NB4 (cell line): ENCODE data around the gene EIF2B2.
A peak's percentile ranks its signal among the peaks of the same experiment; 100 is the strongest.

Source experiments
- DNase-seq: peaks from one replicate; pipeline ENCODE4 v3.0.0; 2010; ENCODE audit warnings: low read depth
- H3K4me3 ChIP-seq: one replicate; pipeline ENCODE4 v1.5.1; 2011; ENCODE audit warnings: mild to moderate bottlenecking, low read depth, low read length, moderate library complexity
- CTCF ChIP-seq: IDR thresholded peaks from one replicate; pipeline ENCODE4 v1.5.1; 2012; ENCODE audit warnings: low read depth, low read length
- MAX ChIP-seq: IDR thresholded peaks from 2 replicates; pipeline ENCODE4 v1.6.1; 2011; ENCODE audit warnings: low read depth, low read length
- MYC ChIP-seq: IDR thresholded peaks from 2 replicates; pipeline ENCODE4 v1.6.1; 2011; ENCODE audit warnings: low read depth, low read length
- POLR2A ChIP-seq: IDR thresholded peaks from 2 replicates; pipeline ENCODE4 v1.6.1; 2011; ENCODE audit warnings: mild to moderate bottlenecking; ENCODE audit not compliant: insufficient read length; ENCODE audit errors: extremely low read depth

The EIF2B2 gene

GRCh38 chr14:74982661-74983060 lies 20.1 kb upstream of the EIF2B2 start:
- no peak for DNase-seq
- TF ChIP-seq CTCF (no peak), MYC (no peak), MAX (no peak), POLR2A (no peak)
- no peak overlapping the region for H3K4me3 ChIP-seq

- no peak for TF ChIP-seq MYC
- TF ChIP-seq CTCF, result no peak
- TF ChIP-seq POLR2A, result no peak
- TF ChIP-seq MAX, result no peak
- DNase-seq, result no peak
- H3K4me3 ChIP-seq, result no peak overlapping the region
Measured at GRCh38 chr14:74983343-74983742, 19.4 kb upstream of the EIF2B2 start.

GRCh38 chr14:74984236-74985027 lies 18.3 kb upstream of the EIF2B2 start:
- TF ChIP-seq MYC (no peak), CTCF (no peak), POLR2A (no peak), MAX (no peak)

GRCh38 chr14:74985028-74985310 lies 17.8 kb upstream of the EIF2B2 start:
- DNase-seq, result no peak
- TF ChIP-seq MYC (no peak), MAX (no peak), CTCF (no peak), POLR2A (no peak)
- H3K4me3 ChIP-seq, result no peak overlapping the region

More at GRCh38 chr14:74984236-74985027, 18.3 kb upstream of the EIF2B2 start:
- H3K4me3 ChIP-seq, result no peak overlapping the region
- peak; percentile 40 for DNase-seq

GRCh38 chr14:74985806-74986205 lies 16.9 kb upstream of the EIF2B2 start:
- TF ChIP-seq CTCF (no peak), MAX (no peak), MYC (no peak), POLR2A (no peak)
- no peak overlapping the region for H3K4me3 ChIP-seq
- no peak for DNase-seq
